ENCODE results near the gene ACOXL.

- no peak for TF ChIP-seq CTCF (IDR thresholded peaks at IDR 0.05)
- no peak for TF ChIP-seq POLR2A (IDR thresholded peaks at IDR 0.05)
- no peak for TF ChIP-seq EP300 (IDR thresholded peaks at IDR 0.05)
Measured at GRCh38 chr2:111055735-111056134, 323.4 kb downstream of the ACOXL start.

Data from ovary (tissue), 3 donors.